Measurements from ENCODE around the gene ITLN1. TPM values are rescaled to one million over a fixed set of nuclear protein-coding genes. Genes with fewer than 3 reads are reported as not detected.
"Not testable (repeated sequence)": the region's sequence is repeated elsewhere in the genome, so short reads cannot be mapped to it uniquely, and the experiment has no call there.

The ITLN1 gene
- total RNA-seq, 1 donor from 2014 or later = not detected

DNA sequence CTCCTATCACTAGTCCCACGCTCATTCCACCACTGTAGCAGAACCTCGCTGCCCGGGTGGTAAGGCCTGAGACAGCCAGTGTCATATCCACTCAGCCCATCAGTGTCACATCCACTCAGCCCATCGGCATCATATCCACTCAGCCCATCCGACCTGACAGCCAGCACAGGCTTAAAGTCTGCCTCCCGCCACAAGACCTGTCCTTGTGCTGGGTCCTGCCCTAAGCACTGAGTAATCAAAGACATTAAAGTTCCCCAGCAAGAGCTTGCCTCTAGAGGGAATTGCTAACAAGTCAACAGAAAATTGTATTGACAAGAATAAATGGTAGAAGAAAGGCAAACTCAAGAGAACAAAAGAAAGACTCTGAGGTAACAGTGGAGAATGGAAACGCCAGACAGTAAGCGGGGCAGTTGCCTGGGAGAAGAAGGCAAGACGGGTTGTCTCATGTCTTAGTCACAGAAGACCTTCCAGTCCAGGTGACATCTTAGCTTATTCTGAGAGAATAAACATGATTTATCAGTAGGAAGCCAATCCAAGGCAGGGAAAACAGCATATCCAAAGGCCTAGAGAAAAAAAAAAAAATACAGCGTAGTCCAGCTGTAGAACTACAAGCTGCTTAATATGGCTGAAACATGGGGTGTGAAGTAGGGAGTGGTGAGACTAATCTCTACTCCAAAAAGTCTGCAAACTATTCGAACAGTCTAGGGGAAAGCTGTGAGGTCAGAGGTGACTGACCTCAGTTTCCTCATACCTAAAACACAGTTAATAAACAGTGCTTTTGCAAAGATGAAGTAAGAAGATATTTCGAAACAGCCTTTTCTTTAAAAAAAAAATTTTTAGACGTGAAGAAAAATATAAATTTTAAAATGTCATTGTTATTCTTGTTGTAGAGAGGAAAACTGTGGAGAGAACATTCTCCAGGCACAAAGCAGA is 1.1 kb downstream of the ITLN1 start:
- Histone ChIP-seq H3K9me3 (ENCODE audit: control insufficient read depth in 3 of 3, low read length in 3 of 3) (no peaks in the 10 kb centered on the region), H3K27ac (ENCODE audit: low read depth, low read length) (no peak overlapping the region), H3K27me3 (ENCODE audit: control insufficient read depth in 3 of 3, insufficient read depth in 3 of 3, low read length in 3 of 3) (no peaks in the 10 kb centered on the region), H3K36me3 (ENCODE audit: control insufficient read depth in 3 of 3, insufficient read depth in 3 of 3, low read length in 3 of 3) (no peaks in the 10 kb centered on the region), H3K4me1 (ENCODE audit: control insufficient read depth in 3 of 3, insufficient read depth in 3 of 3, low read length in 3 of 3) (no peaks in the 10 kb centered on the region), H3K9ac (ENCODE audit: low read depth in 1 of 3, low read length in 3 of 3) (no peak overlapping the region), H3K4me3 (ENCODE audit: low read length in 3 of 3) (no peak overlapping the region)

DNA sequence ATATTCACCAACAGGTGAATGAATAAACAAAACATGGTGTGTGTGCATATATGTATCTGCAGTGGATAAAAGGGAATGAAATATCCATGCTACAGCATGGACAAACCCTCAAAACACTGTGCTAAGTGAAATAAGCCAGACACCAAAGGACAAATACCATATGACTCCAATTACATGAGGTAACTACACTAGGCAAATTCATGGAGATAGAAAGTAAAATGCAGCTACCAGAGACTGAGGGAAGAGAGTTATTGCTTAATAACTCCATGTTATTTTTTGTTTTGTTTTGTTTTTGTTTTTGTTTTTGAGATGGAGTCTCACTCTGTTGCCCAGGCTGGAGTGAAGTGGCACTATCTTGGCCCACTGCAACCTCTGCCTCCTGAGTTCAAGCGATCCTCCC is 2.4 kb downstream of the ITLN1 start:
- H3K9ac ChIP-seq (ENCODE audit: low read depth in 1 of 3, low read length in 3 of 3) = no peak overlapping the region
- H3K36me3 ChIP-seq (ENCODE audit: control insufficient read depth in 3 of 3, insufficient read depth in 3 of 3, low read length in 3 of 3) = no peaks in the 10 kb centered on the region
- H3K4me1 ChIP-seq (ENCODE audit: control insufficient read depth in 3 of 3, insufficient read depth in 3 of 3, low read length in 3 of 3) = no peaks in the 10 kb centered on the region
- no peak overlapping the region for H3K4me3 ChIP-seq (ENCODE audit: low read length in 3 of 3)
- no peaks in the 10 kb centered on the region for H3K27me3 ChIP-seq (ENCODE audit: control insufficient read depth in 3 of 3, insufficient read depth in 3 of 3, low read length in 3 of 3)
- no peaks in the 10 kb centered on the region for H3K9me3 ChIP-seq (ENCODE audit: control insufficient read depth in 3 of 3, low read length in 3 of 3)
- H3K27ac ChIP-seq (ENCODE audit: low read depth, low read length) = no peak overlapping the region

DNA sequence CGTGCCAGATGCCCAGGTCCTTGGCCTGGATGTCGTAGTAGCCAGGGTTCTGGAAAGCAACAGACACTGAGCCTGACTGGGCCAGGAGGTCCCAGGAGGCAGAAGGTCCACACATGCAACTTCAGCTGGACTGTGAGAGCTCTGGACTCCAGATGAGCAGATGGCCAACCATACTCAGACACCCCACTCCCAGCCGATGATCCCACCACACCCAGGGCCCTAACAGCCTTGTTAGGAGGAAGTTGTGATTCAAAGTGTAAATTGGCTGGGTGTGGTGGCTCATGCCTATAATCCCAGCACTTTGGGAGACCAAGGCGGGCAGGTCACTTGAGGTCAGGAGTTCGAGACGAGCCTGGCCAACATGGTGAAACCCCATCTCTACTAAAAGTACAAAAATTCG is 3.7 kb downstream of the ITLN1 start:
- H3K4me1 ChIP-seq (ENCODE audit: control insufficient read depth in 3 of 3, insufficient read depth in 3 of 3, low read length in 3 of 3); H3K36me3 ChIP-seq (ENCODE audit: control insufficient read depth in 3 of 3, insufficient read depth in 3 of 3, low read length in 3 of 3); H3K27ac ChIP-seq (ENCODE audit: low read depth, low read length): not testable (repeated sequence)

DNA sequence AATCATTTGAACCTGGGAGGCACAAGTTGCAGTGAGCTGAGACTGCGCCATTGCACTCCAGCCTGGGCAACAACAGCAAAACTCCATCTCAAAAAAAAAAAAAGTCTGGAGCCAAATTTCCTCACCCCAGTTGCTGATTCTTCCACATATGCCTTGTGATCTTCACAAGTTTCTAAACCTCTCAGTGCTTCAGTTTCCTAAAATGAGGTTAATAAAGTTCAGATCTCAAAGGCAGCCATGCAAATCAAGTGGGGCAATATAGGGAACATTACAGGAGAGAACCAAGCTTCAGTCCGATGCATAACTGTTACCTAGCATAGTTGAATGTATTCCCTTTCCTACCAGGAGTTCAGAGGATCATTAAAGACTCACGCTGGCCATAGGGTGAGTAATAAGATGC is 4.8 kb downstream of the ITLN1 start:
- H3K36me3 ChIP-seq (ENCODE audit: control insufficient read depth in 3 of 3, insufficient read depth in 3 of 3, low read length in 3 of 3) = no peaks in the 10 kb centered on the region
- no peak overlapping the region for H3K4me3 ChIP-seq (ENCODE audit: low read length in 3 of 3)
- no peak overlapping the region for H3K27ac ChIP-seq (ENCODE audit: low read depth, low read length)
- H3K9ac ChIP-seq (ENCODE audit: low read depth in 1 of 3, low read length in 3 of 3) = no peak overlapping the region
- H3K9me3 ChIP-seq (ENCODE audit: control insufficient read depth in 3 of 3, low read length in 3 of 3) = no peaks in the 10 kb centered on the region
- H3K4me1 ChIP-seq (ENCODE audit: control insufficient read depth in 3 of 3, insufficient read depth in 3 of 3, low read length in 3 of 3) = no peaks in the 10 kb centered on the region
- no peaks in the 10 kb centered on the region for H3K27me3 ChIP-seq (ENCODE audit: control insufficient read depth in 3 of 3, insufficient read depth in 3 of 3, low read length in 3 of 3)

More for the DNA sequence above, 3.7 kb downstream of the ITLN1 start:
- not testable (repeated sequence) for H3K27me3 ChIP-seq (ENCODE audit: control insufficient read depth in 3 of 3, insufficient read depth in 3 of 3, low read length in 3 of 3); H3K9me3 ChIP-seq (ENCODE audit: control insufficient read depth in 3 of 3, low read length in 3 of 3); H3K4me3 ChIP-seq (ENCODE audit: low read length in 3 of 3); H3K9ac ChIP-seq (ENCODE audit: low read depth in 1 of 3, low read length in 3 of 3)

DNA sequence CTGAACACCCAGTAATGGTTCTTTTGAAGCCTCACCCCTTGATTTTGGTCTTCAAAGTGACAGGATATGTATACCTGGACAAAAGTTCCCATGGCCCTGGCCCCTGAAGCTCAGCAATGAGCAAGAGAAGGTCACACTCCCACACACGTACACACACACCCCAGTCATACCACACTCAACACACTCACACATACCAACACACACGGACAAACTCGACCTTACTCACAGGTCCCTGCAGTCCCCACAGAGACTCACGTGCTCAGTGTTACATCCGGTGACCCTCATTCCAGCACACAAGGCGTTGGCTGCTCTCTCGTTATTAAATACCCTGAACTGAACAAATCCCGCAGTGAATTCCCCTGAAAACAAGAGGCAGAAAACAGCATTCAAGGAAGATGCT is 5.9 kb downstream of the ITLN1 start:
- Histone ChIP-seq H3K27ac (ENCODE audit: low read depth, low read length) (no peak overlapping the region), H3K4me1 (ENCODE audit: control insufficient read depth in 3 of 3, insufficient read depth in 3 of 3, low read length in 3 of 3) (no peaks in the 10 kb centered on the region), H3K36me3 (ENCODE audit: control insufficient read depth in 3 of 3, insufficient read depth in 3 of 3, low read length in 3 of 3) (no peaks in the 10 kb centered on the region), H3K27me3 (ENCODE audit: control insufficient read depth in 3 of 3, insufficient read depth in 3 of 3, low read length in 3 of 3) (no peaks in the 10 kb centered on the region), H3K4me3 (ENCODE audit: low read length in 3 of 3) (no peak overlapping the region), H3K9me3 (ENCODE audit: control insufficient read depth in 3 of 3, low read length in 3 of 3) (no peaks in the 10 kb centered on the region), H3K9ac (ENCODE audit: low read depth in 1 of 3, low read length in 3 of 3) (no peak overlapping the region)

DNA sequence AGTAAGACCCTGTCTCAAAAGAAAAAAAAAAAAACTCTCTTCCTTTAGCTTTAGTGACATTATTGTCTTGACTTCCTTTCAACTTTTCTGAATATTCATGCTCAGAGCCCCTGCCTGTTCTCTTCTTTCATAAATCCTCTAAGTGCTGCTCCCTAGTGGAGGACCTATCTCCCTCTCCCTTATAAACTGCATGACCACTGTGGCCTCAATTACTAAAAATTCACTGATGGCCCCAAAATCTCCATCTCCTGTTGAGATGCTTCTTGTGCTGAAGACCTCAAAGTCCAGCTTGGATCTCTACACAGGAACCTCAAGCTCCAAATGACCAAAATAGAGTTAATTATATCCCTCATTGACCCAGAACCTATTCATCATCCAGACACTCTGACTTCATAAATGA is 7.8 kb downstream of the ITLN1 start:
- H3K4me1 ChIP-seq (ENCODE audit: control insufficient read depth in 3 of 3, insufficient read depth in 3 of 3, low read length in 3 of 3) = no peaks in the 10 kb centered on the region
- H3K36me3 ChIP-seq (ENCODE audit: control insufficient read depth in 3 of 3, insufficient read depth in 3 of 3, low read length in 3 of 3) = no peaks in the 10 kb centered on the region
- H3K27ac ChIP-seq (ENCODE audit: low read depth, low read length) = no peak overlapping the region
- no peak overlapping the region for H3K9ac ChIP-seq (ENCODE audit: low read depth in 1 of 3, low read length in 3 of 3)
- no peak overlapping the region for H3K4me3 ChIP-seq (ENCODE audit: low read length in 3 of 3)
- H3K27me3 ChIP-seq (ENCODE audit: control insufficient read depth in 3 of 3, insufficient read depth in 3 of 3, low read length in 3 of 3) = no peaks in the 10 kb centered on the region
- H3K9me3 ChIP-seq (ENCODE audit: control insufficient read depth in 3 of 3, low read length in 3 of 3) = peaks cover 0 to 2% (median 0%) of the 10 kb centered on the region in 3 donors

DNA sequence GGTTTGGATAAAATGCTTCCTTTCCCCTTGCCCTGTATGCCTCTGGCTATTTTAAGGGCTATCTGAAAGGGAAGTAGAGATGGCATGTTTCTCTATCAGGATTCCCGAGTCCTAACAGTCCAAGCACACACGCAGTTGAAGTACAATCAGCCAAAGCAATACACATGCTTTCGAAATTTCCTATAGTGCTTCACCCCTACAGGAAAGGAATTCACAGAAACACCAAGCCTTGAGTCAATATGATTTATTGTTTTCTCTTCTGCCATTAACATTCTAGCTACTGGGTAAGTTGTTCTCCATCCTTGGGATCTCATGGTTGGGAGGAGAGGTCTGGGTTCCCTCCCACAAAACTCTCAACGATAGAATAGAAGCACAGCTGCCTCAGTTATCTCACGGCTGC is 8.7 kb downstream of the ITLN1 start:
- Histone ChIP-seq H3K4me3 (ENCODE audit: low read length in 3 of 3) (no peak overlapping the region), H3K9ac (ENCODE audit: low read depth in 1 of 3, low read length in 3 of 3) (no peak overlapping the region), H3K36me3 (ENCODE audit: control insufficient read depth in 3 of 3, insufficient read depth in 3 of 3, low read length in 3 of 3) (no peaks in the 10 kb centered on the region), H3K27ac (ENCODE audit: low read depth, low read length) (no peak overlapping the region), H3K9me3 (ENCODE audit: control insufficient read depth in 3 of 3, low read length in 3 of 3) (peaks cover 0 to 2% (median 0%) of the 10 kb centered on the region in 3 donors), H3K27me3 (ENCODE audit: control insufficient read depth in 3 of 3, insufficient read depth in 3 of 3, low read length in 3 of 3) (no peaks in the 10 kb centered on the region), H3K4me1 (ENCODE audit: control insufficient read depth in 3 of 3, insufficient read depth in 3 of 3, low read length in 3 of 3) (no peaks in the 10 kb centered on the region)

DNA sequence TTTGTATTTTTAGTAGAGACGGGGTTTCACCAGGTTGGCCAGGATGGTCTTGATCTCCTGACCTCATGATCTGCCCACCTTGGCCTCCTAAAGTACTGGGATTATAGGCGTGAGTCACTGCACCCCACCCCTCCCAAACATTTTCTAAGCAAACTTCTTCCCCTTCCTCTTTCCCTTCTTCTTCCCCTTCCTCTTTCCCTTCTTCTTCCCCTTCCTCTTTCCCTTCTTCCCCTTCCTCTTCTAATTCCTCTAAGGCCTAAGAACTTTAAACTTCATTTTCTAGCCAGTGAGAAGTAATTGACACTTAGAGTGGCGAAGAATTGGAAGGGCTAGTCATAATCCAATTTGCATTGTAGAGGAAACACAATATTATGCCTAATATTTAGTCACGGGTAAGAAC is 9.4 kb downstream of the ITLN1 start:
- not testable (repeated sequence) for H3K4me3 ChIP-seq (ENCODE audit: low read length in 3 of 3); H3K9me3 ChIP-seq (ENCODE audit: control insufficient read depth in 3 of 3, low read length in 3 of 3); H3K9ac ChIP-seq (ENCODE audit: low read depth in 1 of 3, low read length in 3 of 3); H3K27me3 ChIP-seq (ENCODE audit: control insufficient read depth in 3 of 3, insufficient read depth in 3 of 3, low read length in 3 of 3); H3K4me1 ChIP-seq (ENCODE audit: control insufficient read depth in 3 of 3, insufficient read depth in 3 of 3, low read length in 3 of 3); H3K36me3 ChIP-seq (ENCODE audit: control insufficient read depth in 3 of 3, insufficient read depth in 3 of 3, low read length in 3 of 3); H3K27ac ChIP-seq (ENCODE audit: low read depth, low read length)

DNA sequence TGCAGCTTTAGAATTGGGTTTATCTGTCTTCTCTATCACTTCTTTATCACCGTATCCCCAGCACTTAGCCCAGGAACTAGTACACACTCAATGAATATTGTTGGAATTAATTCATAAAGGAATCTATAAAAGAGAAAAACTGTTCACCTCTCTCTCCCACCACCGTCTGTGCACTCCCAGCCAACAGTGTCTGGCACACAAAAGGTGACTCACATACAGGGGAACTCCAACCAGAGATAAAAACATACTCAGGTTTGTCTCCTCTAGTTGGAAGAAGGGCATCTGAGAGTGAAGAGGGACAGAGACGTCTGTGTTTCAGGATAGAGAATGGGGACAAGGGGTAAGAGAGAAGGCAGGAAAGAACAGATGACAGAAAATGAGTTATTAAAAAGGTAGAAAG is 10.0 kb downstream of the ITLN1 start:
- Histone ChIP-seq H3K36me3 (ENCODE audit: control insufficient read depth in 3 of 3, insufficient read depth in 3 of 3, low read length in 3 of 3) (no peaks in the 10 kb centered on the region), H3K4me3 (ENCODE audit: low read length in 3 of 3) (no peak overlapping the region), H3K27ac (ENCODE audit: low read depth, low read length) (no peak overlapping the region), H3K4me1 (ENCODE audit: control insufficient read depth in 3 of 3, insufficient read depth in 3 of 3, low read length in 3 of 3) (no peaks in the 10 kb centered on the region), H3K27me3 (ENCODE audit: control insufficient read depth in 3 of 3, insufficient read depth in 3 of 3, low read length in 3 of 3) (no peaks in the 10 kb centered on the region), H3K9ac (ENCODE audit: low read depth in 1 of 3, low read length in 3 of 3) (no peak overlapping the region), H3K9me3 (ENCODE audit: control insufficient read depth in 3 of 3, low read length in 3 of 3) (peaks cover 0 to 2% (median 0%) of the 10 kb centered on the region in 3 donors)

DNA sequence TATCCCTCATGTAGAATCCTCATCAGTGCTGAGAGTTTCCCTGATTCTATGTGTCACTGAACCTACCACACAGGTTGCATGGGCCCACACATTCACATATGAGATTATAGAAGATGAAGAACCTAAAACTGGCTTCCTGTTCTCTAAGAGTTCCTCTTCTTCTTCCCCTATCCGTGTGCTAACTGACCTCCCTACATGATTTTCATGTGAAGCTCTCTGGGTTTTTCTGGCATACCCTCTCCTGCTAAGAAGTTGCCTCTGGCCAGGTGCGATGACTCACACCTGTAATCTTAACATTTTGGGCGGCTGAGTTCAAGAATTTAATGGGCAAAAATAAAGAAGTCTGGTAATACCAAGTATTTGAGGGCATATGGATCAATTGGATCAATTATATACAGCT is 16.8 kb downstream of the ITLN1 start:
- no peak overlapping the region for H3K9ac ChIP-seq (ENCODE audit: low read depth in 1 of 3, low read length in 3 of 3)
- no peak overlapping the region for H3K4me3 ChIP-seq (ENCODE audit: low read length in 3 of 3)
- H3K27ac ChIP-seq (ENCODE audit: low read depth, low read length) = no peak overlapping the region
- no peaks in the 10 kb centered on the region for H3K4me1 ChIP-seq (ENCODE audit: control insufficient read depth in 3 of 3, insufficient read depth in 3 of 3, low read length in 3 of 3)
- peaks cover 0 to under 1% (median 0%) of the 10 kb centered on the region in 3 donors for H3K9me3 ChIP-seq (ENCODE audit: control insufficient read depth in 3 of 3, low read length in 3 of 3)
- no peaks in the 10 kb centered on the region for H3K27me3 ChIP-seq (ENCODE audit: control insufficient read depth in 3 of 3, insufficient read depth in 3 of 3, low read length in 3 of 3)
- H3K36me3 ChIP-seq (ENCODE audit: control insufficient read depth in 3 of 3, insufficient read depth in 3 of 3, low read length in 3 of 3) = no peaks in the 10 kb centered on the region

Measured in skeletal muscle tissue (tissue), 4 donors.